ENCODE data around the gene ELAVL3.
A peak's percentile ranks its signal among the peaks of the same experiment; 100 is the strongest.
"Not testable (repeated sequence)": the region's sequence is repeated elsewhere in the genome, so short reads cannot be mapped to it uniquely, and the experiment has no call there.

ELAVL3 gene

DNA sequence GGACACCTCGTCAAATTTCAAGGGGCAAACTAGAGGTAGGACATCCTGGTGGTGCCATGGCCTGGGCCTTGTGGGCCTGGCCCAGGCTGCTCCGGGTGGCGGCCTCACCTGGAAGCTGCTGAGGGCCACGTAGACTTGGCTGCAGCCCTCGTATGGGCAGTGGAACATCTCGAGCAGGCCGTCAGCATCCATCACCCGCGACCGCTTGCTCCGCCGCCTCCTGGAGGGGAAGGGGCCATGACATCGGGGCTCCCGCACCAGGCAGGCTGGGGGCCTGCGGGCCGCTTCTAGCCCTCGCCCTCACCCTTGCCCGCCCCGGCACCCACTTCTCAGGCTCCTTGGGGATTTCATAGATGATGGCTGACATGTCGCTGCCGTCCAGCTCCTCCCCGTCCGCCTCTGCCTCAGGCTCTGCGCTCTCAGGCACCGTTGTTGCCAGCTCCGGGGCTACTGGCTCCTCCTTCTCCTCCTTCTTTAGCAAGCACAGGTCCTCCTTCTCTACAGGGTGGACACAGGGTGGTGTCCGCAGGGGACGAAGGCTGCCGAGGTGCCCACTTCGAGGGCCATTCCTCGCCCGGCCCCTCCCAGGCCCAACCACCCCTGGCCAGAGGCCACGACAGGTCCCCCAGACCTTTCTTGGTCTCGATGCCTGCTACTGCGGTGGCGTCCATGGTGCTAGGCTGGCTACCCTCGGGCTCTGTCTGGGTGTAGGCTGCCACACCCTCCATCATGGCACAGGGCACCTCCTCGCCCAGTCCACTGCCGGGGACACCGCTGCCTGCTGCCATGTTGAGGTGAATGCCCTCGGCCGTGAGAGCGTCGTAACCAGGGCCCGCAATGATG, 6.0 kb upstream of the ELAVL3 start:
- DNase-seq: no peak

GRCh38 chr19:11485245-11485837, 4.5 kb upstream of the ELAVL3 start:
- DNase-seq: no peak

DNA sequence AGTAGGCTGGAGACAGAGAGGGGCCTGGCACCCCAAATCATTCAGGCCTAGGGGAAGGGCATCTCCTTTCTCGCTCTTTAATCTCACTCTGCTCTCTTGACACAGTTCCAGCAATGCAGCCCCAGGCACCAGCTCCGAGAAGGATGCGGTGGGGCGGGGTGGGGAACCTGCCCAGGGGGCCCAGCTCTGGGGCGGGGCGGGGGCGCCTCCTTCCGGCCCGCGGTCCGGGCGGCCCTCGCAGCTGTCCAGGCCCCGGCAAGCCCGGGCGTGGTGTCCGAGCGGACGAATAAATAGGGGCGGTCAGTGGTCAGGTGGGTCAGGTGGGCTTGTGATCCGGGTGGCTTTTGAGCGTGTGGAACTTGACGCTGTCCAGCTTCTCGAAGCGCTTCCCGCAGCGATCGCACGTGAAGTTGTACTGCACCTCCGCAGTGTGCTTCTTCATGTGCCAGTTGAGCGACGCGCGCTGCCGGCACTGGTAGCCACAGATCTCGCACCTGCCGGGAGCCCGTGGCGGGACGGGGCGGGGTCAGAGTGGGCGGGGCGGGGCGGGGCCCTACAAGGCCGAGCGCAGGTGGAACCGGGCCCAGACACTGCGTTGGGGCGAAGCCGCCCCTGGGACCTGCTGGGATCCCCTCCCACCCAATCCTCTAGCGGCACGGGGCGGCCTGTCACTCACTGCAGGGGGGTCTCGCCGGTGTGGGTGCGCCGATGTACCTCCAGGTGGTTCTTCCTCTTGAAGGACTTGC, 2.7 kb upstream of the ELAVL3 start:
- no peak for DNase-seq

DNA sequence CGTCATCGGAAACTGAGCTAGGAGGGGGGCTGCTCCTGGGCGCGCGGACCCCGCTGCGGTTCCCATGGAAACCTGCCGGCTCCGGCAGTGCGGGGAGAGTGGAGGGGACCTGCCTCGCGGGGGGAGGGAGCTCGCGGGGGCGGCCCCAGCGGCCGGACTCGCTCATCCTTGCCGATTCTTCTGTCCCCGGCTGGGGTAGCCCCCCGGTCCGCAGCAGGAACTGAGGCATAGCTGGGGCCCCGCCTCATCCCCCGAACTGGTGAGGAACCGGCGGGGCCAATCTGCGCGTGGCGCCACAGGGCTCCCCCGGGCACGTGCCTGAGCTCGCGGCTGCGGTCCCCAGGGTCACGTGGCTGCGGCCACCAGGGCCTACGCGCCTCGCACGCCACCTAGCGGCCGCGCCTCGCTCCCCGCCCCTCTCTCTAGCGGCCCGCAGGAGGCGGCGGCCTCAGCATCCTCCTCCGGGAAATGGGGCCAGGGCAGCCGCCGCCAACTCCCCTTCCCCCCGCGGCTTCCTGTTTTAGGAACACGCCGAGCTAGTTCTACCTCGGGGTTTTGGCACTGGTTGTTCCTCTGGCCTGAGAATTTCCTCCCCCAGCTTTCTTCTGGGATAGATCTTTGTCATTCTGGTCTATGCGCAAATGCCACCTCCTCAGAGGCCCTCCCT, 1.7 kb upstream of the ELAVL3 start:
- DNase-seq: peak; percentile 94

GRCh38 chr19:11481534-11482383, 913 bp upstream of the ELAVL3 start:
- DNase-seq: peak; percentile 63

DNA sequence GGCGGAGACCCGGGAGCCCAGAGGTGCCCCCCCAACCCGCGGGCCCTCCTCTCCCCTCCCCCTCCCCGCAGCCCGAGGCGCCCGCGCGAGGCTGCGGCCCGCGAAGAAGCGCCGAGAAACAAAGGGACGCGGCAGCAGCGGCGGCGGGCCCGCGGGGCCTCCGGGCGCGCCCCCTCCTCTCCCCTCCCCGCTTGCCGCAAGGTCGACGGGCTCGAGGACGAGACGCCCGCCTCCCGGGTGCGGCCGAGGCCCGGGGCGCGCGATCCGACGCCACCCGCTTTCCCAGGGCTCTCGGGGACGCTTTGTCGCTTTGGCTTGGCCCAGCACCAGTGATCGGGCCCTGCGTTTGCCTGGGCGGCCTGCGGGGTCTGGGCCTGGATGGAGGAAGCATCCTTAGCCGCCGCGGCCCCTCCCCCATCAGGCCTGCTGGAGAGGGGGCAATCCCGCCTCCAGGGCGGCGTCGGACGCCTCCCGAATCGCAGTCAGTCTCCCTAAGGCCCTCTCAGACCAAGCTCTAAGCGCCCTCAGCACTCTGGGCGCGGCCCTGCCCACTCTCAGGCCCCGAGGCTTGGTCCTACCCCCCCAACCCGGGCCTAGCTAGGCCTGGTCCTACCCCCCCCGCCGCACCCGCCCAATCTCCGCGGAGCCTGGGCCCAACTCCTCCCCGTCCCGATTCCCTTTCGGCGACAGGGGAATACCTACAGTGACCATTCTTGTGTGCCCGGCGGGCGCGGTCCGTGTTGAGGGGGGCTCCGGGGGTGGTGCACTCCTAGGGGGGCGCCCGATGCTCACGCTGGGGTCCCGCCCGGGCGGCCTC, 740 bp downstream of the ELAVL3 start:
- no peak for DNase-seq

- no peak for DNase-seq
Observed at GRCh38 chr19:11479090-11479897, 1.6 kb downstream of the ELAVL3 start.

- DNase-seq: no peak
Observed at GRCh38 chr19:11478167-11479089, 2.4 kb downstream of the ELAVL3 start.

DNA sequence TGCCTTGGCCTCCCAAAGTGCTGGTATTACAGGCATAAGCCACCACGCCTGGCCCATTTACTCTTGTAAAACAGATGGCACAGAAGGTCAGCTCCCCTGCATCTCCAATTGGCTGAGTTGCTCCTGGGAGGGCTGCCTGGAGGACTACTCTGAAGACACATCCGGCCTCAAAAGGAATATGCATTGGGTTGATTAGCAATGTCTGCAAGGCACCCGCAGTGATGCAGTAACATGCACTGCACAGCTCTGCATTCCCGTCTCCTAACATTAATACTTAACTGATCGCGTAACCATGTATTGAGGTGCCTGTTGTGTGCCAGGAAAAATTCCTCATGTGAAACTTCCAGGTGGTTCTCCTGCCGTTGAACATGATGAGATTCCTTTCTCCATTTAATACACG, 5.0 kb downstream of the ELAVL3 start:
- no peak for DNase-seq

DNA sequence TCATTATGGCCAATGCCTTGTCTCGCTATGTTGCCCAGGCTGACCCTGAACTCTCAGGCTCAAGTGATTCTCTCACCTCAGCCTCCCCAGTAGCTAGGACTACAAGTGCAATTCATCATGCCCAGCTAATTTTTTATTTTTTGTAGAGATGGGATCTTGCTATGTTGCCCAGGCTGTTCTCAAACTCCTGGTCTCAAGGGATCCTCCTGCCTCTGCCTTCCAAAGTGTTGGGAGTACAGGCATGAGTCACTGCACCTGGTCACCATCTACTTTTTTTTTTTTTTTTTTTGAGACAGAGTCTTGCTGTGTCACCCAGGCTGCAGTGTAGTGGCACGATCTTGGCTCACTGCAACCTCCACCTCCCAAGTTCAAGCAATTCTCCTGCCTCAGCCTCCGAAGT, 5.5 kb downstream of the ELAVL3 start:
- not testable (repeated sequence) for DNase-seq

GRCh38 chr19:11473725-11474124, 7.1 kb downstream of the ELAVL3 start:
- no peak for DNase-seq

GRCh38 chr19:11468266-11468845, 12.5 kb downstream of the ELAVL3 start:
- not testable (repeated sequence) for DNase-seq

DNA sequence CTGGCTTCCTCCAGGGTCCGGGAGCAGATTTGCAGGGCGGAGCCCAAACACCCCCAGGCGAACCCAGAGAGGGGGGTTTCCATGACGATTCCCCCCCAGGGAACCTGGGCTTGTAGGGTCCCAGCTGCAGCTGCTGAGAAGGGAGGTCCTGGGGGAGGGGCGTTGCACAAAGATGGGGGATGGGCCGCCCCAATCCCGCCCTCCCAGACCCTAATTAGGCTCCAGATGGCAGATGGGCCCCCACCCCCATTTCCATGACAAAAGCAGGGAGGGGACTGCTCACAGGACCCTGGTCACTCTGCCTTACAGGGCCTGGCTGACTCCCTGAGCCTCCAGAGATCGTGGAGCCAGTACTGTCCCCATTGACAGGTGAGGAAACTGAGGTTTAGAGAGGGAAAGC, 15.2 kb downstream of the ELAVL3 start:
- DNase-seq: no peak

DNA sequence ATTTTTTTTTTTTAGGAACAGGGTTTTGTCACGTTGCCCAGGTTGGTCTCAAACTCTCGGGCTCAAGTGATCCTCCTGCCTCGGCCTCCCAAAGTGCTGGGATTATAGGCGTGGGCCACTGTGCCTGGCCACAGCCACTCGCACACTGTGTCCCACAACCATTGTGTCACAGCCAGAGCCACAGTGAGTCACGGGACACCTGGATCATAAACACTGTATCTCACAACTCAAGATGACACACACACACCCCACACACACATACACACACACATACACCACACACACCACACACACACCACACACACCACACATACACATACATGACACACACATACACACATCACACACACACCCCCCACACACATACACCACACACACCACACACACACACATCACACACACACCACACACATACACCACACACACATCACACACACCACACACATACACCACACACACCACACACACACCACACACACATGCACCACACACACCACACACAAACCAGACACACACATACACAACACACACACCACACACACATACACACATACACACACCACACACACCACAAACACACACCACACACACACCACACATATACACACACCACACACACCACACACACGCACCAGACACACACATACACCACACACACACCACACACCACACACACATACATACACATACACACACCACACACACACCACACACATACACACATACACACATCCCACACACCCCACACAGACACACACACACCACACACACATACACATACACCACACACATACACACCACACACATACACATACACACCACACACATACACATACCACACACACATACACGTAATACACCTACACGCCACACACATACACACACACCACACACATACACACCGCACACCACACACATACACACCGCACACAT, 16.2 kb downstream of the ELAVL3 start:
- no peak for DNase-seq

- DNase-seq: no peak
Observed at GRCh38 chr19:11463391-11463790, 17.5 kb downstream of the ELAVL3 start.

GRCh38 chr19:11461453-11461852, 19.4 kb downstream of the ELAVL3 start:
- no peak for DNase-seq

GRCh38 chr19:11460207-11460606, 20.6 kb downstream of the ELAVL3 start:
- no peak for DNase-seq

GRCh38 chr19:11458912-11459311, 21.9 kb downstream of the ELAVL3 start:
- DNase-seq: not testable (repeated sequence)

Measured in activated CD4-positive, CD25-positive, alpha-beta regulatory T cell treated with anti-CD3 and anti-CD28 coated beads, Interleukin-2, amount 50 U/mL, for 72 hours (primary cell).